ENCODE data around the gene OR52E5. TPM values are rescaled to one million over a fixed set of nuclear protein-coding genes. Genes with fewer than 3 reads are reported as not detected.

Gene OR52E5
- total and polyA plus RNA-seq, 2 experiments from 2014 or later = not detected

GRCh38 chr11:5938603-5938965 lies 45.6 kb downstream of the OR52E5 start:
- Histone ChIP-seq H3K9me3 (ENCODE audit: low read depth) (no peaks in the 10 kb centered on the region), H3K4me2 (no peak overlapping the region), H3K36me3 (replicated peaks; ENCODE audit: insufficient read depth, low read depth) (no peaks in the 10 kb centered on the region), H3K27me3 (no peaks in the 10 kb centered on the region), H3K27ac (no peak overlapping the region), H3K4me1 (ENCODE audit: insufficient read depth) (no peaks in the 10 kb centered on the region), H4K20me1 (ENCODE audit: insufficient read depth, poor library complexity, severe bottlenecking) (no peaks in the 10 kb centered on the region), H2AFZ (no peak overlapping the region), H3K4me3 (no peak overlapping the region), H3K9me2 (replicated peaks; ENCODE audit: insufficient read depth) (no peaks in the 10 kb centered on the region), H3K79me2 (no peaks in the 10 kb centered on the region)
- WGBS (ENCODE audit: low lambda C conversion rate, missing lambda C conversion rate) = 93% methylated on average over 20 of the region's 21 CpGs
- TF ChIP-seq CTCF (IDR thresholded peaks at IDR 0.05; ENCODE audit: poor library complexity) = no peak
- no peak for TF ChIP-seq EZH2 (IDR thresholded peaks at IDR 0.05; ENCODE audit: borderline replicate concordance)
- DNase-seq (ENCODE audit: low spot score) = no peak

- Histone ChIP-seq H3K27ac (no peak overlapping the region), H3K4me3 (no peak overlapping the region), H3K4me2 (no peak overlapping the region), H3K36me3 (replicated peaks; ENCODE audit: insufficient read depth, low read depth) (no peaks in the 10 kb centered on the region), H3K9me3 (ENCODE audit: low read depth) (no peaks in the 10 kb centered on the region), H4K20me1 (ENCODE audit: insufficient read depth, poor library complexity, severe bottlenecking) (no peaks in the 10 kb centered on the region), H3K4me1 (ENCODE audit: insufficient read depth) (no peaks in the 10 kb centered on the region), H3K79me2 (no peaks in the 10 kb centered on the region), H3K9me2 (replicated peaks; ENCODE audit: insufficient read depth) (no peaks in the 10 kb centered on the region), H3K27me3 (no peaks in the 10 kb centered on the region), H2AFZ (no peak overlapping the region)
- WGBS (ENCODE audit: low lambda C conversion rate, missing lambda C conversion rate) = 96% methylated on average over 2 of the region's 2 CpGs
- TF ChIP-seq EZH2 (IDR thresholded peaks at IDR 0.05; ENCODE audit: borderline replicate concordance) (no peak), EZH2phosphoT487 (IDR thresholded peaks at IDR 0.05; ENCODE audit: low read depth, severe bottlenecking, unreplicated experiment) (no peak), CTCF (IDR thresholded peaks at IDR 0.05; ENCODE audit: poor library complexity) (no peak)
- DNase-seq (ENCODE audit: low spot score) = no peak
Measured at GRCh38 chr11:5940748-5941147, 47.7 kb downstream of the OR52E5 start.

GRCh38 chr11:5941951-5942350 lies 48.9 kb downstream of the OR52E5 start, which contains the start of gene OR56A3:
TSS of gene OR56A3 (plus strand) at chr11:5942251. CDS start at chr11:5947347, 5,096 bp downstream.
- H4K20me1 ChIP-seq (ENCODE audit: insufficient read depth, poor library complexity, severe bottlenecking) = no peaks in the 10 kb centered on the region
- no peak within 1 kb of the TSS for H3K4me2 ChIP-seq
- H3K36me3 ChIP-seq (replicated peaks; ENCODE audit: insufficient read depth, low read depth) = no peaks in the 10 kb centered on the region
- H3K9me3 ChIP-seq (ENCODE audit: low read depth) = no peaks in the 10 kb centered on the region
- H3K27ac ChIP-seq = no peak within 1 kb of the TSS
- no peaks in the 10 kb centered on the region for H3K4me1 ChIP-seq (ENCODE audit: insufficient read depth)
- no peaks in the 10 kb centered on the region for H3K79me2 ChIP-seq
- H2AFZ ChIP-seq = no peak within 1 kb of the TSS
- TF ChIP-seq CTCF (IDR thresholded peaks at IDR 0.05; ENCODE audit: poor library complexity) (no peak), EZH2 (IDR thresholded peaks at IDR 0.05; ENCODE audit: borderline replicate concordance) (no peak), EZH2phosphoT487 (IDR thresholded peaks at IDR 0.05; ENCODE audit: low read depth, severe bottlenecking, unreplicated experiment) (no peak)
- H3K9me2 ChIP-seq (replicated peaks; ENCODE audit: insufficient read depth) = no peaks in the 10 kb centered on the region
- no peaks in the 10 kb centered on the region for H3K27me3 ChIP-seq
- no peak within 1 kb of the TSS for H3K4me3 ChIP-seq
- no peak for DNase-seq (ENCODE audit: low spot score)
- WGBS (ENCODE audit: low lambda C conversion rate, missing lambda C conversion rate) = 86% methylated on average over 3 of the region's 3 CpGs

Other genes with a start within 250 kb of the OR52E5 start
- 30.1 and 37.0 TPM in 2 replicates for gene TRIM5, start 208.1 kb upstream of the OR52E5 start, total RNA-seq
- gene TRIM5, start 208.1 kb upstream of the OR52E5 start, polyA plus RNA-seq = 14.2 and 19.6 TPM in 2 replicates
- gene TRIM22, start 203.4 kb upstream of the OR52E5 start, total RNA-seq = 15.4 TPM in 2 replicates
- 9.3 and 10.4 TPM in 2 replicates for gene TRIM22, start 203.4 kb upstream of the OR52E5 start, polyA plus RNA-seq
- not detected in 2 replicates for gene OR56B1, start 156.8 kb upstream of the OR52E5 start, total RNA-seq
- not detected in 2 replicates for gene OR56B1, start 156.8 kb upstream of the OR52E5 start, polyA plus RNA-seq
- gene OR52N4, start 139.0 kb upstream of the OR52E5 start, total RNA-seq = not detected in 2 replicates
- not detected in 2 replicates for gene OR52N4, start 139.0 kb upstream of the OR52E5 start, polyA plus RNA-seq
- 0.16 TPM in 1 of 2 replicates, not detected in the other for gene OR52N5, start 109.9 kb upstream of the OR52E5 start, total RNA-seq
- not detected in 2 replicates for gene OR52N5, start 109.9 kb upstream of the OR52E5 start, polyA plus RNA-seq
- gene OR52N1, start 101.9 kb upstream of the OR52E5 start, total RNA-seq = not detected in 2 replicates
- not detected in 2 replicates for gene OR52N1, start 101.9 kb upstream of the OR52E5 start, polyA plus RNA-seq
- not detected in 2 replicates for gene OR52N2, start 84.3 kb upstream of the OR52E5 start, total RNA-seq
- gene OR52N2, start 84.3 kb upstream of the OR52E5 start, polyA plus RNA-seq = not detected in 2 replicates
- gene OR52E6, start 51.3 kb upstream of the OR52E5 start, total RNA-seq = not detected in 2 replicates
- gene OR52E6, start 51.3 kb upstream of the OR52E5 start, polyA plus RNA-seq = not detected in 2 replicates
- gene OR52E8, start 35.5 kb upstream of the OR52E5 start, total RNA-seq = not detected in 2 replicates
- not detected in 2 replicates for gene OR52E8, start 35.5 kb upstream of the OR52E5 start, polyA plus RNA-seq
- not detected in 2 replicates for gene OR52E4, start 12.6 kb upstream of the OR52E5 start, total RNA-seq
- gene OR52E4, start 12.6 kb upstream of the OR52E5 start, polyA plus RNA-seq = not detected in 2 replicates
- not detected in 2 replicates for gene OR56A3, start 49.0 kb downstream of the OR52E5 start, total RNA-seq
- gene OR56A3, start 49.0 kb downstream of the OR52E5 start, polyA plus RNA-seq = not detected in 2 replicates
- gene OR56A5, start 75.3 kb downstream of the OR52E5 start, total RNA-seq = not detected in 2 replicates
- gene OR56A5, start 75.3 kb downstream of the OR52E5 start, polyA plus RNA-seq = not detected in 2 replicates
- gene OR52L1, start 93.8 kb downstream of the OR52E5 start, total RNA-seq = not detected in 2 replicates
- gene OR52L1, start 93.8 kb downstream of the OR52E5 start, polyA plus RNA-seq = not detected in 2 replicates
- gene OR56A4, start 113.7 kb downstream of the OR52E5 start, total RNA-seq = not detected in 2 replicates
- not detected in 2 replicates for gene OR56A4, start 113.7 kb downstream of the OR52E5 start, polyA plus RNA-seq
- gene OR56A1, start 137.6 kb downstream of the OR52E5 start, total RNA-seq = 0.07 and 0.08 TPM in 2 replicates
- gene OR56A1, start 137.6 kb downstream of the OR52E5 start, polyA plus RNA-seq = not detected in 2 replicates
- gene OR56B4, start 214.5 kb downstream of the OR52E5 start, total RNA-seq = not detected in 2 replicates
- gene OR56B4, start 214.5 kb downstream of the OR52E5 start, polyA plus RNA-seq = not detected in 2 replicates

Measured in hepatocyte (in vitro differentiated cells).